ENCODE measurements around the gene FNDC3B. TPM values are rescaled to one million over a fixed set of nuclear protein-coding genes. Genes with fewer than 3 reads are reported as not detected.

FNDC3B gene
- total RNA-seq, 1 donor from 2014 or later, result 29.0 TPM

DNA sequence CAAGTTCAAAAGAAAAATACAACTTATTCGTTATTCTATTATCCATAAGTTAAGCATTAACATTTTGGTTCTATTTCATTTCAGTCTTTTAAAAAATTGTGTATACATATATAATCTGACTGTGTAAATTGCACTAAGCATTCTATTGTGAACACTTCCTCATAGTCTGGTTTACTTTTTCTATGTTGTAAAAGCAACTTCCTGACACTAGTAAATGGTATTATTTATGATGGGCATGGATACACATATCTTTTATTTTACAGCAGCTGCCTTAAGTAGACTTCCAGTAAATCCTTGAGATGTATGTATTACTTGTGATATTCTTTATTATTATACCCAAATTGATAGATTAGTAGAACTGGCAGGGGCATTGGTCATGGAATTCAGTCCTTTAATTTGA is 58.2 kb downstream of the FNDC3B start:
- H3K9me3 Mint-ChIP-seq, result no peaks in the 10 kb centered on the region
- H3K4me1 Mint-ChIP-seq (ENCODE audit: low read depth), result peaks cover 65% of the 10 kb centered on the region
- H3K4me3 Mint-ChIP-seq, result no peak overlapping the region
- intact Hi-C loops (cut with micrococcal nuclease), result no loop called here
- peaks cover 6% of the 10 kb centered on the region for H3K27me3 Mint-ChIP-seq (ENCODE audit: insufficient read depth)
- DNase-seq (ENCODE audit: low spot score), result no peak
- H3K36me3 Mint-ChIP-seq (ENCODE audit: low read depth), result peaks cover 11% of the 10 kb centered on the region
- H3K27ac Mint-ChIP-seq, result no peak overlapping the region

DNA sequence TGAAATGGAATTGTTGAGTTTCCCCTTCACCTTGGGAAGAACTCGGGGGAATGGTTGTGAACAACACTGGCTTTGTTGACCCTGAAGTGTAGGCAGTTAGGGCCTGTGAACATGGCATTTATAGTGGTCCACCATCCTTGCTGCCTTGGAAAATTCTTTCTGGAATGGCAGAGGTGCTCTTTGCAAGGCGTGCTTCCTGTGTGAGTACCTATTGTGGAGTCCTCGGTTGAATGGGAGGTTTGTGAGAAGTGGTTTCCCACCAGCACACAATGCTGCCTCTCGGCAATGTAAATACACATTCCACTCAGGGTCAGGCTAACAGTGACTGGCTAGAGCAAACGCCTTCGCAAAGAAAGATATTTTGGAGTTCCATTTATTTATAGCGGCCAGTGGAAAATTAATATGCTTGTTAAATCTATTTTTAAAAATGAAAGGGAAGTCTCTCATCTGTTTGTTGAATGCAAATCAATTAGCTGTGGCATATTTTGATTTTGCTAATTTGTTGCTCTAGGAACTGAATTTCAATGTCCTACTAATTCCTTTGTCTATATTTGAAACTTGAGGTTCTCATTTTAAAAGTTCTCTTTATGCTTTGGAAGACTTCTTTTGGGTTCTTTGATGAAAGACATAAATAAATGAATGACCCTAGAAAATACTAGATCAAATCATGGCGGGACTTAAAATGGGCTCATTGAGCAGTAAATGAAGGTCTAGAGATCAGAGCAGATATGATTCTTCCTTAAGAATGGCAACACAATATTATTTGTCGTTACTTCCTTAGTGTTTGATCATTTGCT is 59.5 kb downstream of the FNDC3B start:
- peaks cover 6% of the 10 kb centered on the region for H3K27me3 Mint-ChIP-seq (ENCODE audit: insufficient read depth)
- intact Hi-C loops (cut with micrococcal nuclease), result no loop called here
- H3K36me3 Mint-ChIP-seq (ENCODE audit: low read depth), result peaks cover 11% of the 10 kb centered on the region
- no peak for DNase-seq (ENCODE audit: low spot score)
- H3K27ac Mint-ChIP-seq, result no peak overlapping the region
- H3K4me1 Mint-ChIP-seq (ENCODE audit: low read depth), result peaks cover 77% of the 10 kb centered on the region
- H3K4me3 Mint-ChIP-seq, result no peak overlapping the region
- H3K9me3 Mint-ChIP-seq, result no peaks in the 10 kb centered on the region

DNA sequence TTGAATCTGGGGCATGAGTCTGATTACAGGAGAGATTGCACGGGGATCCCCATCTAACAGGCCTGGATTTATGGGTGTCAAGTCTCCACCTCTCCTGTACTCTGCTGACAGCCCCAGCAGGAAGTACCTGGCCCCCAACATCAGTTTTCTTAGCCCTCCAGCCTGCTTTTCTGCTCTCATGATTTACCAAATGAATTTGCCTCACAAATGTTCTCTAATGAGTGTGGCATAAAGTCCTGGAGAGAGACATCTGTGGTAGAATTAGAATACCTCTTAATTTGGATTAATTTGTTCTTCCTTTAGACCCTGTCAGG is 60.1 kb downstream of the FNDC3B start:
- peaks cover 78% of the 10 kb centered on the region for H3K4me1 Mint-ChIP-seq (ENCODE audit: low read depth)
- peaks cover 12% of the 10 kb centered on the region for H3K36me3 Mint-ChIP-seq (ENCODE audit: low read depth)
- peaks cover 6% of the 10 kb centered on the region for H3K27me3 Mint-ChIP-seq (ENCODE audit: insufficient read depth)
- DNase-seq (ENCODE audit: low spot score), result no peak
- H3K27ac Mint-ChIP-seq, result no peak overlapping the region
- H3K9me3 Mint-ChIP-seq, result no peaks in the 10 kb centered on the region
- intact Hi-C loops (cut with micrococcal nuclease), result no loop called here
- no peak overlapping the region for H3K4me3 Mint-ChIP-seq

DNA sequence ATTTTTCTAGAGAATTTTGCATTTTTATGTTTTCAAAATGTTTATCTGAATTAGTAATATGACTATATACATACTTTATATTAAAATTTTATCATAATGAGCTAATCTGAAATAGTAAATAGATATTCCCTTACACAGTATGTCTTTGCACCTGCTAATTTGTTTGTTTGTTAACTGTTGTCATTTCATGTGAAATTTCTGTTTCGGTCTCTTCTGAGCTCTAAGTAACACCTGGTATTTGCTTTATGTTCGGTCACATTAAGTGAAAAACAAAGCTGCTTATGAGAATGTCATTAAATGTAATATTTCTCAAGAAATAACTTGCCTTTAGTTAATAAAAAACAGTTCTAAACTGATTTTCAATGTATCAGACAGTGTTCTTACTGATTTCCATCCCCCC is 61.1 kb downstream of the FNDC3B start:
- Mint-ChIP-seq H3K36me3 (ENCODE audit: low read depth) (peaks cover 11% of the 10 kb centered on the region), H3K27ac (no peak overlapping the region), H3K4me3 (no peak overlapping the region), H3K9me3 (no peaks in the 10 kb centered on the region), H3K27me3 (ENCODE audit: insufficient read depth) (peaks cover 6% of the 10 kb centered on the region), H3K4me1 (ENCODE audit: low read depth) (peaks cover 74% of the 10 kb centered on the region)
- intact Hi-C loops (cut with micrococcal nuclease), result loop anchor here (10.0 kb wide), 1 partner anchor 256 kb away; the partner anchor contains the start of gene TMEM212
- no peak for DNase-seq (ENCODE audit: low spot score)

DNA sequence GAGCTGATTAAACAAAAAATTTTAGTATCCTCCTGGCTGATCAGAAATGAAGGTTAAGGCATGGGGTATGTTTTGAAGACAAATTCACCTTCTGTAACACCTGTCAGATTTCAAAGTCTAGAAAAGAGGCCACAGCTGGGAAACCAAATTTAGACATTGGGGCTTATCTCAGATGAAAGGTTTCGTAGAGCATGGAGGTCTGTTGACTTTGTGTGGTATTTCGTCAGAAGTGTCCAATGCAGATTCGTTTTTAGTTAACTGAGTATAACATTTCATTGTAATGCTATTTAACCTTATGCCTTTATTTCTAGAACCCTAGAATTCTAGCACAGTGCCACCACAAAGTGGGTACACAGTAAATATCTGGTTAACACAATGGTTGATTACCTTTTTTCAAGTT is 61.7 kb downstream of the FNDC3B start:
- peaks cover 6% of the 10 kb centered on the region for H3K27me3 Mint-ChIP-seq (ENCODE audit: insufficient read depth)
- no peak overlapping the region for H3K4me3 Mint-ChIP-seq
- H3K9me3 Mint-ChIP-seq, result no peaks in the 10 kb centered on the region
- no peak overlapping the region for H3K27ac Mint-ChIP-seq
- intact Hi-C loops (cut with micrococcal nuclease), result loop anchor here (10.0 kb wide), 1 partner anchor 256 kb away; the partner anchor contains the start of gene TMEM212
- H3K36me3 Mint-ChIP-seq (ENCODE audit: low read depth), result peaks cover 13% of the 10 kb centered on the region
- no peak for DNase-seq (ENCODE audit: low spot score)
- H3K4me1 Mint-ChIP-seq (ENCODE audit: low read depth), result peaks cover 74% of the 10 kb centered on the region

DNA sequence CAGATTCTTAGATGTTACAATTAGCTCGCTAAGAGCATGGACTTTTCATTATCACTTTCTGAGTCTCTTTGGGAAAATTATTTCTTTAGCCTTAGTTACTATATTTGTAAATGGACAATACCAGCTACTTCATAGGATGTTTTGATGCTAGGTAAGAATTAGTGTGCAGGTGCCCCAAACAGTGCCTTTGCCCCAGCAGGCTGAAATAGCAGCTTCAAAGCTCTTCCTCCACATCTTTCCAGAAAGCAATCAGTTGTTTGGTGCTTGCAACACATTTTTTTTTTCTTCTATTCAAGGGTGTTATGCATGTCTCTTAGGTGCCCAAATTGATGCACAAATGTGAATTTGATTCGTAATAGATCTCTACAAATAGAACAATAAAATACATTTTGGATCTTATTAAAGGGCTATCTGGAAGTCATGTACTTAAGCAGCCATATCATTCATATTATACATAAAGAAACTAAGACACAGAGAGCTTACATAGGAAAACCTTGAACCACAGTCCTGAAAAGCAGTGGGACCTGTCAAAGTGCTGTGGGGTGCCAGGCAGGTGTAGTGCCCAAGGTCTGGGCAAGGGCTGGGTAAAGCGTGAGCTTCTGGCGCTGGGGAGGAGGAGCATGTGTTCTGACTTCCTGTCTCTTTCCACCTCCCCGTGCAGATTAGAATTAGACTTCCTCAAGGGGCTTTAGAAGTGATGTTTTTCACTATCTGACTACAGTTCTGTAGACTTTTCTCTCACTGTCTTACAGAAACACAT is 62.9 kb downstream of the FNDC3B start:
- Mint-ChIP-seq H3K27ac (no peak overlapping the region), H3K9me3 (no peaks in the 10 kb centered on the region), H3K27me3 (ENCODE audit: insufficient read depth) (peaks cover 6% of the 10 kb centered on the region), H3K36me3 (ENCODE audit: low read depth) (peaks cover 13% of the 10 kb centered on the region), H3K4me3 (peak overlapping the region; percentile 6), H3K4me1 (ENCODE audit: low read depth) (peaks cover 76% of the 10 kb centered on the region)
- intact Hi-C loops (cut with micrococcal nuclease), result loop anchor here (10.0 kb wide), 1 partner anchor 258 kb away; the partner anchor contains the start of gene TMEM212
- DNase-seq (ENCODE audit: low spot score), result no peak

DNA sequence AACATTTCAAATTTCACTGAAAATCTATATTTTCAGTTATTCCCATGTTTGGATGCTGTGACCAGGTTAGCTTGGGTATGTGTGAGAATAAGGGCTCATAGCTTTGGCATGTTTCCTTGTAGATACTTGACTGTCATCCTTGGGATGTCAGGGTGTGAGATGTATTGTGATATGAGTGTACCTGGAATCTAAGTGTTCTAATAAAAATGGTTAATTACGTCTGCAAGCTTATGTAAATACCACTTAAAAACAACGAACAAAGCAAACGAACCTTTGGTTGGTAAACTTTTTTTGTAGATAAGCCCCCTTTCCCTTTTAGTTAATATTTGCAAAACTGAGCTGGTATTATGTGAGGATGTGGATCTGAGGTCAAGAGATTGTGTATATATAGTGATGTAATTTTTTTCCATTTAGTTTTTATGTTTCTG is 63.5 kb downstream of the FNDC3B start:
- Mint-ChIP-seq H3K27ac (no peak overlapping the region), H3K4me1 (ENCODE audit: low read depth) (peaks cover 77% of the 10 kb centered on the region), H3K36me3 (ENCODE audit: low read depth) (peaks cover 15% of the 10 kb centered on the region), H3K27me3 (ENCODE audit: insufficient read depth) (peaks cover 6% of the 10 kb centered on the region), H3K9me3 (no peaks in the 10 kb centered on the region), H3K4me3 (peak overlapping the region; percentile 6)
- intact Hi-C loops (cut with micrococcal nuclease), result loop anchor here (10.0 kb wide), 1 partner anchor 258 kb away; the partner anchor contains the start of gene TMEM212
- DNase-seq (ENCODE audit: low spot score), result no peak

DNA sequence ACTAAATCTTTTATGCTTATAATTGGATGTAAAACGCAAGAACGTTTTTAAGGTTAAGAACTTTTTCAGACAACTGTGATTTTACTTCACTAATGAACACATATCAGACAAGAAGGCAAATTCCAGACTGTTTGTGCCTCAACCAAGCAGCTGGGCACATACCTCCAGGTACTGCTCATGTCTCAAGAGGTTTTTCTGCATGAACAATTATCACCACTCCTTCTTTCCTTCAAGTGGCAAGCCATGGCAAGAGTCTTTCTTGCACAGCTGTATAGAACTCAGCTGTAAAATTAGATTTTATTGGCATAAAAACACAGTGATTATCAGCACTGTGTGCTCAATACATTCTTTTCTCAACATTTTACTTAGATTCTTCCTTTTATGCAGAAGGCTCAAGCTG is 64.3 kb downstream of the FNDC3B start:
- Mint-ChIP-seq H3K27me3 (ENCODE audit: insufficient read depth) (peaks cover 6% of the 10 kb centered on the region), H3K4me3 (no peak overlapping the region), H3K36me3 (ENCODE audit: low read depth) (peaks cover 14% of the 10 kb centered on the region), H3K9me3 (no peaks in the 10 kb centered on the region), H3K4me1 (ENCODE audit: low read depth) (peaks cover 84% of the 10 kb centered on the region), H3K27ac (no peak overlapping the region)
- no peak for DNase-seq (ENCODE audit: low spot score)
- intact Hi-C loops (cut with micrococcal nuclease), result loop anchor here (10.0 kb wide), 1 partner anchor 259 kb away; the partner anchor contains the start of gene TMEM212

DNA sequence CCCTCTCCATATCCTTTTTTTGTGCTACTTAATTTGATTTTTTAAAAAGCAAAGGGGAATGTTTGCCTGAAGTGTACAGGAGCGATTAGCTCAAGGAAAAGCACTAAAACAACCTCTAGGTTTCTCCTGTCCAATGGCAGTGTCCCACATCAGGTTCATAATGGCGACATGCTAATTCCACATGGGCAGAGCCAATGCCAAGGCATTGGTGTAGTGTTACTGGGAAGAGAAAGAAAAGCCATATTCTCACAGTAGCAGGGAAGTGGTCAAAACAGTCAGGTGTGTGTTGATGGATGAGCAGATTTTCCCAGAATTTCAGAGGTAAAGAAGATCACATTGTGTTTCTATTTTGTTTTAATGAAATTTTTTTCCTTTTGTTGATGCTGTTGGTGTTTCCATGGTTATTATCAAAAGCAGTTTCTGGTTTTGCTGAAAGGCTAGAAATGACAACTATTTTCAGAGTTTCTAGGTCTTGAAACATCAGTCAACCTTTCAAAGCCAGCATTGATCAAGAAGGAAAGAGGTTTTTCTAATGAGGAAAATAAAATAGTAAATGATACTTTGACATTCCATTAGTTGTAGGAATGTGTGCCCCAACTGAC is 65.2 kb downstream of the FNDC3B start:
- H3K27ac Mint-ChIP-seq, result no peak overlapping the region
- intact Hi-C loops (cut with micrococcal nuclease), result loop anchor here (5.0 to 10.0 kb wide), 5 partner anchors 228 to 1847 kb away; partner anchors contain the start of genes PLD1 and TMEM212
- peaks cover 5% of the 10 kb centered on the region for H3K27me3 Mint-ChIP-seq (ENCODE audit: insufficient read depth)
- DNase-seq (ENCODE audit: low spot score), result no peak
- peaks cover 81% of the 10 kb centered on the region for H3K4me1 Mint-ChIP-seq (ENCODE audit: low read depth)
- no peaks in the 10 kb centered on the region for H3K9me3 Mint-ChIP-seq
- H3K36me3 Mint-ChIP-seq (ENCODE audit: low read depth), result peaks cover 11% of the 10 kb centered on the region
- no peak overlapping the region for H3K4me3 Mint-ChIP-seq

DNA sequence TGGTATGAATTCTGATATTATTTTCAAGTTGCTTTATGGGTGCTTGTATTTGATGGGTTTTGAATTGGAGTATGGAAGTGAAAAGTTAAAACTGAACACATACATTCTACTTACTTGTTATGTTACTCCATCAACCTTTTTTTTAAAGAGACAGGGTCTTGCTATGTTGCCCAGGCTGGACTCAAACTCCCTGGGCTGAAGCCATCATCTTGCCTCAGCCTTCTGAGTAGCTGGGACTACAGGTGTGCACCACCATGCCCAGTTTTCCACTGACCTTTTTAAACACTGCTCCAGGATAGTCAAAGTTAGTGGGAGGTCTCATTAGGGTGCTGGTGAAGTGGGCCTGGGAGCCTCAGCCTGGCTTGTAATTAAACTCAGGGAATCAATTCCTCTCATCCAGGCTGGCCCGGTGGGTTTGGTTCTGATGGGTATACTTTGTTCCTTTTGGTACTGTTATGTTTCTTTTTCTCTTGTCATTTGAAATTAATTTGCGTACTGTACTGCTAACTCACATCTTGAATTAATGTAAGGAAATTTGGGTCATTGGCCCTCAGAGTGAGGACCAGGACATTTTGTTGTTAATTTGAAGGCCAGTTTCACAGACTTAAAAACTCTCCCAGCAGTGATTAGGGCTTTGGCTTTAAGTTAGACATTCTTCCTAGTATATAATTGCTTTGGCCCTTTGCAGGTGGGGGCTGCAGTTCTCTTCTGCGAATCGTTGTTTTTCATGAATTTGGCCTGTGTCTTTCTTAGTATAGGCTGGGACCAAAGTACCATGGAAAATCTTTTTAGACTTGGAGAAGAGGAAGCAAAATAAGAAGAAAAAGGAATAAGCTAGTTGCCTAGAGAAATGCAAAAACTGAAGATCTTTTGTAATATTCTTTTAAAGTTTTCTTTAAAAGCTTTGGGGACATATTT is 66.9 kb downstream of the FNDC3B start:
- H3K27ac Mint-ChIP-seq, result peak overlapping the region; percentile 91
- intact Hi-C loops (cut with micrococcal nuclease), result loop anchor here (2.0 to 10.0 kb wide), 7 partner anchors 59 to 1849 kb away; partner anchors contain the start of genes PLD1 and TMEM212
- peaks cover under 1% of the 10 kb centered on the region for H3K27me3 Mint-ChIP-seq (ENCODE audit: insufficient read depth)
- peaks cover 14% of the 10 kb centered on the region for H3K36me3 Mint-ChIP-seq (ENCODE audit: low read depth)
- H3K9me3 Mint-ChIP-seq, result no peaks in the 10 kb centered on the region
- peaks cover 84% of the 10 kb centered on the region for H3K4me1 Mint-ChIP-seq (ENCODE audit: low read depth)
- DNase-seq (ENCODE audit: low spot score), result no peak
- no peak overlapping the region for H3K4me3 Mint-ChIP-seq

DNA sequence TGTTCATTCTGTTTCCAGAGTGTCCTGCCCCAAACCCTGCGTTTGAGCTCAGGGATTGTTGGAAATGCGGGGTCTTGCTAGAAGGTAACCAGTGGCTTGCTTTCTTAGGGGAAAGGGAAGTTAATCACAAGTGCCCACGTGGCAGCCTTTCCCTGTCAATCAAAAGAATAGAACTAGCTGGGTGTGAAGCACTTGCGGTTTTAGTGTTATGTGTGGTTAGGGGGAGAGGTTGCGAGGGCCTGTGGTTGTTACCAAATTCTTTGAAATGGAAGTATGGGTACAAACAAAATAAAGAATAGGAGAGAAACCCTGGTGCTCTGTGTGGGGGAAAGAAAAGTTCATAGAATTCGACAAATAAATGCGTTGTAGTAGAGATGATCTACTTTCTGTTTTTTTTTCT is 67.6 kb downstream of the FNDC3B start:
- Mint-ChIP-seq H3K27ac (peak overlapping the region; percentile 91), H3K4me1 (ENCODE audit: low read depth) (peaks cover 77% of the 10 kb centered on the region), H3K9me3 (no peaks in the 10 kb centered on the region), H3K36me3 (ENCODE audit: low read depth) (peaks cover 14% of the 10 kb centered on the region), H3K4me3 (peak overlapping the region; percentile 82), H3K27me3 (ENCODE audit: insufficient read depth) (no peaks in the 10 kb centered on the region)
- intact Hi-C loops (cut with micrococcal nuclease), result loop anchor here (1.0 to 10.0 kb wide), 14 partner anchors 12 to 1850 kb away; partner anchors contain the start of genes FNDC3B, PLD1 and TMEM212
- peak; percentile 68 for DNase-seq (ENCODE audit: low spot score)

DNA sequence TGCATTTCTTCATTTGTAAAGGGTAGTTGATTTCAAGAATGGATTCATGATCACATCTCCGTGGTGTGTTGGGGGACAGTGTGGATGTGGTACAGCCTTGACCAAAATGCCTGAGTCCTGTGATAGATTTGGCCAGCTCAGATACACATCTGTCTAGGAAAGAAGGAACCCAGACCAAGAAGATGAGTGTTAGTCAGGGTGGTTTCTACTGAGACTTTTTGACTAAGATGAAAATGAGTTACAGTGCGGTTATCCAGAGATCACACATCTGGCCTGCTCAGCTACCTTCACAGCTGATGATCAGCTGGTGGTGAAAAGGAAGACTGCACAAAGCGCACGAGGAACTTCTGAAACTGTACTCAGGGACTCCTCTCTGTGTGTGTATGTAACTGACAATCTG is 68.0 kb downstream of the FNDC3B start:
- H3K4me3 Mint-ChIP-seq, result peak overlapping the region; percentile 82
- intact Hi-C loops (cut with micrococcal nuclease), result loop anchor here (1.0 to 10.0 kb wide), 14 partner anchors 12 to 1850 kb away; partner anchors contain the start of genes FNDC3B, PLD1 and TMEM212
- H3K27ac Mint-ChIP-seq, result peak overlapping the region; percentile 91
- H3K36me3 Mint-ChIP-seq (ENCODE audit: low read depth), result peaks cover 13% of the 10 kb centered on the region
- H3K27me3 Mint-ChIP-seq (ENCODE audit: insufficient read depth), result no peaks in the 10 kb centered on the region
- DNase-seq (ENCODE audit: low spot score), result peak; percentile 62
- no peaks in the 10 kb centered on the region for H3K9me3 Mint-ChIP-seq
- H3K4me1 Mint-ChIP-seq (ENCODE audit: low read depth), result peaks cover 73% of the 10 kb centered on the region

All from activated T-helper 1 cell treated with anti-CD3 and anti-CD28 coated beads, Interleukin-12 subunit alpha, Interleukin-12 subunit beta, Interleukin-2, Interleukin-4 antibody, amounts not matched to agents 30 ng/mL and 10 ng/mL and 1 ng/mL, durations not matched to agents 14 hours and 24 hours and 36 hours (primary cell).